WTC11 (cell line): ENCODE measurements around the gene CTNND2. TPM values are rescaled to one million over a fixed set of nuclear protein-coding genes. Genes with fewer than 3 reads are reported as not detected.
A peak's percentile ranks its signal among the peaks of the same experiment; 100 is the strongest.

Source experiments
- ATAC-seq: fragments of 200-7000 bp; cut with Tn5 transposase; 2 replicates; pipeline ENCODE4 v1.10.0; 2021; ENCODE audit warnings: mild to moderate bottlenecking, moderate library complexity
- CTCF ChIA-PET: fragments of 300-600 bp; sonication (Branson Sonifier 250); formaldehyde crosslinking; loops from one replicate; lab custom pipeline; 2021; ENCODE audit warnings: antibody characterized with exemption; lab: Charles Lee
- POLR2A ChIA-PET: fragments of 350-600 bp; sonication (Branson Sonifier 250); formaldehyde crosslinking; loops from one replicate; lab custom pipeline; 2021; ENCODE audit warnings: antibody characterized with exemption; lab: Charles Lee
- DNase-seq: peaks from one replicate; pipeline ENCODE4 v3.0.0; 2021; ENCODE audit warnings: low spot score
- H3K27ac Mint-ChIP-seq: 2 replicates; pipeline ENCODE4 v1.8.0; 2021; ENCODE audit warnings: mixed read lengths
- H3K27me3 Mint-ChIP-seq: 2 replicates; pipeline ENCODE4 v1.8.0; 2021; ENCODE audit warnings: low read depth, mild to moderate bottlenecking, moderate library complexity, mixed read lengths
- H3K36me3 Mint-ChIP-seq: 2 replicates; pipeline ENCODE4 v1.8.0; 2021; ENCODE audit warnings: mixed read lengths
- H3K4me1 Mint-ChIP-seq: 2 replicates; pipeline ENCODE4 v1.8.0; 2022; ENCODE audit warnings: mixed read lengths
- H3K4me3 Mint-ChIP-seq: 2 replicates; pipeline ENCODE4 v1.8.0; 2021; ENCODE audit warnings: mild to moderate bottlenecking, moderate library complexity, mixed read lengths
- H3K9me3 Mint-ChIP-seq: 2 replicates; pipeline ENCODE4 v1.8.0; 2021; ENCODE audit warnings: mixed read lengths
- CREB1 ChIP-seq: sonication (generic); formaldehyde crosslinking; IDR thresholded peaks from 2 replicates; pipeline ENCODE4 v1.8.0; 2023; ENCODE audit warnings: mild to moderate bottlenecking, missing genetic modification reagents
- EMX1 ChIP-seq: fragments of 250-450 bp; sonication (Bioruptor Pico); IDR thresholded peaks from 2 replicates; pipeline ENCODE4 v1.8.0; 2021; ENCODE audit warnings: mild to moderate bottlenecking
- FOXJ3 ChIP-seq: sonication (generic); formaldehyde crosslinking; IDR thresholded peaks from 2 replicates; pipeline ENCODE4 v1.9.0; 2021; ENCODE audit warnings: missing genetic modification reagents, mild to moderate bottlenecking, borderline replicate concordance
- KAT7 ChIP-seq: sonication (generic); formaldehyde crosslinking; IDR thresholded peaks from 2 replicates; pipeline ENCODE4 v1.8.1; 2023; ENCODE audit warnings: missing genetic modification reagents, mild to moderate bottlenecking, borderline replicate concordance
- NR3C1 ChIP-seq: sonication (generic); formaldehyde crosslinking; conservative IDR thresholded peaks from 2 replicates; pipeline ENCODE4 v1.8.1; 2023; ENCODE audit warnings: low read depth, mild to moderate bottlenecking, missing genetic modification reagents
- PRRX2 ChIP-seq: fragments of 250-450 bp; sonication (Bioruptor Pico); IDR thresholded peaks from 2 replicates; pipeline ENCODE4 v1.8.0; 2021; ENCODE audit warnings: mild to moderate bottlenecking
- SMAD4 ChIP-seq: sonication (generic); formaldehyde crosslinking; IDR thresholded peaks from 2 replicates; pipeline ENCODE4 v1.8.0; 2022; ENCODE audit warnings: mild to moderate bottlenecking, missing genetic modification reagents
- SP1 ChIP-seq: sonication (generic); formaldehyde crosslinking; conservative IDR thresholded peaks from 2 replicates; pipeline ENCODE4 v1.8.1; 2022; ENCODE audit warnings: missing genetic modification reagents
- TCF7 ChIP-seq: sonication (generic); formaldehyde crosslinking; IDR thresholded peaks from 2 replicates; pipeline ENCODE4 v1.8.0; 2022; ENCODE audit warnings: mild to moderate bottlenecking, low read depth, missing genetic modification reagents, moderate library complexity
- TEAD4 ChIP-seq: sonication (generic); formaldehyde crosslinking; IDR thresholded peaks from 2 replicates; pipeline ENCODE4 v1.8.0; 2022; ENCODE audit warnings: mild to moderate bottlenecking, missing genetic modification reagents
- ZNF425 ChIP-seq: fragments of 250-450 bp; sonication (Bioruptor Pico); conservative IDR thresholded peaks from 2 replicates; pipeline ENCODE4 v1.9.0; 2021; ENCODE audit warnings: mild to moderate bottlenecking
- total RNA-seq: library from RNA; stranded (reverse); gene quantifications from 3 replicates; pipeline ENCODE4 v1.2.3, GENCODE V29; 2021
- TF ChIP-seq, protein P1 (sequence below): sonication (generic); formaldehyde crosslinking; IDR thresholded peaks from 2 replicates; pipeline ENCODE4 v1.8.0; 2023; ENCODE audit warnings: missing genetic modification reagents, mild to moderate bottlenecking, borderline replicate concordance
- TF ChIP-seq, protein P2 (sequence below): sonication (generic); formaldehyde crosslinking; IDR thresholded peaks from 2 replicates; pipeline ENCODE4 v1.8.1; 2023; ENCODE audit warnings: mild to moderate bottlenecking, missing genetic modification reagents, borderline replicate concordance
- TF ChIP-seq, protein P3 (sequence below): sonication (generic); formaldehyde crosslinking; conservative IDR thresholded peaks from 2 replicates; pipeline ENCODE4 v1.8.1; 2023; ENCODE audit warnings: mild to moderate bottlenecking, low read depth, missing genetic modification reagents, moderate library complexity

The CTNND2 gene
- total RNA-seq, 1 experiment from 2014 or later = 11.9 TPM

DNA sequence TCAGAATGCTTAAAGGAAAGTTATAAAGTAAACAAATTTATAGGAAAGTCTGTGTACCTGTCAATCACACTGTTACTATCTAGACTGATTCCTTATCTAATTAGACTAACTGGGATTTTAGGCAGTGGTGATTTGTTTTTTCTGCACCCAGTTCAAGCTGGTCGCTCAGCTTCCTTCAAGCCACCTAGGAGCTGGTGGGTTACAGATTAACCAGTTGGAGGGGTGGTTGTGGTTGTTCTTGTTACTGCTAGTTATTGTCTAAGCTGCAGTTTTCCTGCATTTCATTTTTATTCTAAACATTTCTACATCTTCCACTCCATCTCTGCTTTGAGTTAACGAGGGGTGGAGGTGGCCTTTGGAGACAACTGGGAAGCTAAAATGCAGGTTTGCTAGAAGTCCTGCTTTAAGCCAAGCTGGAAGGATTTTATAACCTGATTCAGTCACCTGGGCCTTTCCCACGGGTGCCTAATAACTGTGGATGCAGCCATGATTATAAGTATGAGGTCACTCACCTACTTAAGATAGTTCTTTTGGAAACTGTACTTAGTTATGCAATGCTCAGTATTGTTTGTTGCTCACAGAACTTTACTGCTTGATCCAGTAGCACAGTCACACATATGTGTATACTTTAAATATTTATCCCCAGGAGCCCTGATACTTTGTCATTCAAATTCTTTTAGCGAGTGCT, 839.3 kb downstream of the CTNND2 start:
- H3K27me3 Mint-ChIP-seq = no peaks in the 10 kb centered on the region
- CTCF ChIA-PET = interaction anchor here (0.9 to 1.5 kb wide), 3 partner anchors 10 to 208 kb away, joined by 3 to 4 read pairs (median 3); no protein-coding TSS in a partner anchor
- peaks cover 5% of the 10 kb centered on the region for H3K9me3 Mint-ChIP-seq
- peaks cover 31% of the 10 kb centered on the region for H3K4me1 Mint-ChIP-seq
- peaks cover 5% of the 10 kb centered on the region; the same call in 1 of the 2 replicates for H3K36me3 Mint-ChIP-seq
- POLR2A ChIA-PET = interaction anchor here (0.7 kb wide), 1 partner anchor 32 kb away, joined by 3 read pairs; no protein-coding TSS in a partner anchor
- no peak for TF ChIP-seq KAT7
- TF ChIP-seq, protein P1, sequence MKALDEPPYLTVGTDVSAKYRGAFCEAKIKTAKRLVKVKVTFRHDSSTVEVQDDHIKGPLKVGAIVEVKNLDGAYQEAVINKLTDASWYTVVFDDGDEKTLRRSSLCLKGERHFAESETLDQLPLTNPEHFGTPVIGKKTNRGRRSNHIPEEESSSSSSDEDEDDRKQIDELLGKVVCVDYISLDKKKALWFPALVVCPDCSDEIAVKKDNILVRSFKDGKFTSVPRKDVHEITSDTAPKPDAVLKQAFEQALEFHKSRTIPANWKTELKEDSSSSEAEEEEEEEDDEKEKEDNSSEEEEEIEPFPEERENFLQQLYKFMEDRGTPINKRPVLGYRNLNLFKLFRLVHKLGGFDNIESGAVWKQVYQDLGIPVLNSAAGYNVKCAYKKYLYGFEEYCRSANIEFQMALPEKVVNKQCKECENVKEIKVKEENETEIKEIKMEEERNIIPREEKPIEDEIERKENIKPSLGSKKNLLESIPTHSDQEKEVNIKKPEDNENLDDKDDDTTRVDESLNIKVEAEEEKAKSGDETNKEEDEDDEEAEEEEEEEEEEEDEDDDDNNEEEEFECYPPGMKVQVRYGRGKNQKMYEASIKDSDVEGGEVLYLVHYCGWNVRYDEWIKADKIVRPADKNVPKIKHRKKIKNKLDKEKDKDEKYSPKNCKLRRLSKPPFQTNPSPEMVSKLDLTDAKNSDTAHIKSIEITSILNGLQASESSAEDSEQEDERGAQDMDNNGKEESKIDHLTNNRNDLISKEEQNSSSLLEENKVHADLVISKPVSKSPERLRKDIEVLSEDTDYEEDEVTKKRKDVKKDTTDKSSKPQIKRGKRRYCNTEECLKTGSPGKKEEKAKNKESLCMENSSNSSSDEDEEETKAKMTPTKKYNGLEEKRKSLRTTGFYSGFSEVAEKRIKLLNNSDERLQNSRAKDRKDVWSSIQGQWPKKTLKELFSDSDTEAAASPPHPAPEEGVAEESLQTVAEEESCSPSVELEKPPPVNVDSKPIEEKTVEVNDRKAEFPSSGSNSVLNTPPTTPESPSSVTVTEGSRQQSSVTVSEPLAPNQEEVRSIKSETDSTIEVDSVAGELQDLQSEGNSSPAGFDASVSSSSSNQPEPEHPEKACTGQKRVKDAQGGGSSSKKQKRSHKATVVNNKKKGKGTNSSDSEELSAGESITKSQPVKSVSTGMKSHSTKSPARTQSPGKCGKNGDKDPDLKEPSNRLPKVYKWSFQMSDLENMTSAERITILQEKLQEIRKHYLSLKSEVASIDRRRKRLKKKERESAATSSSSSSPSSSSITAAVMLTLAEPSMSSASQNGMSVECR (CRISPR knock-in tag) = no peak
- TF ChIP-seq, protein P2, sequence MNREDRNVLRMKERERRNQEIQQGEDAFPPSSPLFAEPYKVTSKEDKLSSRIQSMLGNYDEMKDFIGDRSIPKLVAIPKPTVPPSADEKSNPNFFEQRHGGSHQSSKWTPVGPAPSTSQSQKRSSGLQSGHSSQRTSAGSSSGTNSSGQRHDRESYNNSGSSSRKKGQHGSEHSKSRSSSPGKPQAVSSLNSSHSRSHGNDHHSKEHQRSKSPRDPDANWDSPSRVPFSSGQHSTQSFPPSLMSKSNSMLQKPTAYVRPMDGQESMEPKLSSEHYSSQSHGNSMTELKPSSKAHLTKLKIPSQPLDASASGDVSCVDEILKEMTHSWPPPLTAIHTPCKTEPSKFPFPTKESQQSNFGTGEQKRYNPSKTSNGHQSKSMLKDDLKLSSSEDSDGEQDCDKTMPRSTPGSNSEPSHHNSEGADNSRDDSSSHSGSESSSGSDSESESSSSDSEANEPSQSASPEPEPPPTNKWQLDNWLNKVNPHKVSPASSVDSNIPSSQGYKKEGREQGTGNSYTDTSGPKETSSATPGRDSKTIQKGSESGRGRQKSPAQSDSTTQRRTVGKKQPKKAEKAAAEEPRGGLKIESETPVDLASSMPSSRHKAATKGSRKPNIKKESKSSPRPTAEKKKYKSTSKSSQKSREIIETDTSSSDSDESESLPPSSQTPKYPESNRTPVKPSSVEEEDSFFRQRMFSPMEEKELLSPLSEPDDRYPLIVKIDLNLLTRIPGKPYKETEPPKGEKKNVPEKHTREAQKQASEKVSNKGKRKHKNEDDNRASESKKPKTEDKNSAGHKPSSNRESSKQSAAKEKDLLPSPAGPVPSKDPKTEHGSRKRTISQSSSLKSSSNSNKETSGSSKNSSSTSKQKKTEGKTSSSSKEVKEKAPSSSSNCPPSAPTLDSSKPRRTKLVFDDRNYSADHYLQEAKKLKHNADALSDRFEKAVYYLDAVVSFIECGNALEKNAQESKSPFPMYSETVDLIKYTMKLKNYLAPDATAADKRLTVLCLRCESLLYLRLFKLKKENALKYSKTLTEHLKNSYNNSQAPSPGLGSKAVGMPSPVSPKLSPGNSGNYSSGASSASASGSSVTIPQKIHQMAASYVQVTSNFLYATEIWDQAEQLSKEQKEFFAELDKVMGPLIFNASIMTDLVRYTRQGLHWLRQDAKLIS (CRISPR knock-in tag) = no peak
- ATAC-seq = no peak; the same call in 1 of the 2 replicates
- DNase-seq = no peak
- H3K27ac Mint-ChIP-seq = no peak overlapping the region
- no peak overlapping the region for H3K4me3 Mint-ChIP-seq

GRCh38 chr5:11062397-11062796, 841.8 kb downstream of the CTNND2 start:
- H3K27me3 Mint-ChIP-seq = no peaks in the 10 kb centered on the region
- TF ChIP-seq SMAD4 (CRISPR knock-in tag) (no peak), FOXJ3 (CRISPR knock-in tag) (no peak), TCF7 (CRISPR knock-in tag) (no peak), CREB1 (CRISPR knock-in tag) (no peak), SP1 (CRISPR knock-in tag) (no peak)
- TF ChIP-seq, all 79 proteins: peak for 0
- Mint-ChIP-seq H3K36me3 (peaks cover 27% of the 10 kb centered on the region), H3K27ac (no peak overlapping the region), H3K9me3 (peaks cover 23% of the 10 kb centered on the region), H3K4me3 (no peak overlapping the region), H3K4me1 (peaks cover 21% of the 10 kb centered on the region)
- ATAC-seq (peak; percentile 76), DNase-seq (no peak)
- ChIA-PET CTCF (interaction anchor here (0.6 to 1.4 kb wide), 7 partner anchors 13 to 885 kb away, joined by 3 to 10 read pairs (median 5); no protein-coding TSS in a partner anchor), POLR2A (no interaction called here)

DNA sequence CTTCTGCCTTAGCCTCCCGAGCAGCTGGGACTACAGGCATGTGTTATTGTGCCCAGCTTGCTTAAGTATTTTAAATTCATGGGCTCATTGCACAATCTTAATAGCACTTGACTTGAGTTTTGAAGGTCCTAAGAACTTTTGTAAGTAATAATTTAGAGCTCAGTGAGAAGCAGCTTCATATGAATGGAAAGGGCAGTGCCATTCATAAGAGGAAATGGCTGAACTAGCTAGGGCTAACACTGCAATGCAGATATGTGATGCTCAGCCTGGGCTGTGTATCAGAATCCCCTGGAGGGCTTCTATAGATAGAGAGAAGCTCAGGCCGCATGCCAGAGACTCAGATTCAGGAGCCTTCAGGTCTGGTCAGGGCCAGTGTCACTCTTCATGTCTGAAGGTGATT, 847.7 kb downstream of the CTNND2 start:
- Mint-ChIP-seq H3K4me3 (no peak overlapping the region), H3K27ac (no peak overlapping the region), H3K27me3 (no peaks in the 10 kb centered on the region), H3K36me3 (peaks cover 28% of the 10 kb centered on the region), H3K9me3 (peaks cover 26% of the 10 kb centered on the region), H3K4me1 (no peaks in the 10 kb centered on the region)
- ChIA-PET CTCF (interaction anchor here (1.1 kb wide), 1 partner anchor 69 kb away, joined by 4 read pairs; no protein-coding TSS in a partner anchor), POLR2A (no interaction called here)
- ATAC-seq (no peak), DNase-seq (no peak)
- TF ChIP-seq KAT7 (no peak), EMX1 (no peak), PRRX2 (CRISPR knock-in tag) (no peak), NR3C1 (CRISPR knock-in tag) (no peak), TEAD4 (CRISPR knock-in tag) (no peak), ZNF425 (CRISPR knock-in tag) (no peak)
- TF ChIP-seq, protein P3, sequence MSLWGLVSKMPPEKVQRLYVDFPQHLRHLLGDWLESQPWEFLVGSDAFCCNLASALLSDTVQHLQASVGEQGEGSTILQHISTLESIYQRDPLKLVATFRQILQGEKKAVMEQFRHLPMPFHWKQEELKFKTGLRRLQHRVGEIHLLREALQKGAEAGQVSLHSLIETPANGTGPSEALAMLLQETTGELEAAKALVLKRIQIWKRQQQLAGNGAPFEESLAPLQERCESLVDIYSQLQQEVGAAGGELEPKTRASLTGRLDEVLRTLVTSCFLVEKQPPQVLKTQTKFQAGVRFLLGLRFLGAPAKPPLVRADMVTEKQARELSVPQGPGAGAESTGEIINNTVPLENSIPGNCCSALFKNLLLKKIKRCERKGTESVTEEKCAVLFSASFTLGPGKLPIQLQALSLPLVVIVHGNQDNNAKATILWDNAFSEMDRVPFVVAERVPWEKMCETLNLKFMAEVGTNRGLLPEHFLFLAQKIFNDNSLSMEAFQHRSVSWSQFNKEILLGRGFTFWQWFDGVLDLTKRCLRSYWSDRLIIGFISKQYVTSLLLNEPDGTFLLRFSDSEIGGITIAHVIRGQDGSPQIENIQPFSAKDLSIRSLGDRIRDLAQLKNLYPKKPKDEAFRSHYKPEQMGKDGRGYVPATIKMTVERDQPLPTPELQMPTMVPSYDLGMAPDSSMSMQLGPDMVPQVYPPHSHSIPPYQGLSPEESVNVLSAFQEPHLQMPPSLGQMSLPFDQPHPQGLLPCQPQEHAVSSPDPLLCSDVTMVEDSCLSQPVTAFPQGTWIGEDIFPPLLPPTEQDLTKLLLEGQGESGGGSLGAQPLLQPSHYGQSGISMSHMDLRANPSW (CRISPR knock-in tag) = no peak
